ENCODE data around the gene THAP3. TPM values are rescaled to one million over a fixed set of nuclear protein-coding genes. Genes with fewer than 3 reads are reported as not detected.

The THAP3 gene
- total and polyA plus RNA-seq, 2 of the 8 experiments (the other 6 are each of a cell fraction or from before 2014, with no cell fraction given): 8.2 to 15.3 TPM

GRCh38 chr1:6627031-6627430 is 2.4 kb downstream of the THAP3 start (continued):
- TF ChIP-seq POU5F1 (IDR thresholded peaks at IDR 0.05; ENCODE audit: low read depth, low read length) (no peak), FOSL1 (IDR thresholded peaks at IDR 0.05; ENCODE audit: insufficient read depth, low read depth, low read length) (no peak), TAF7 (optimal IDR thresholded peaks at IDR 0.05; ENCODE audit: borderline replicate concordance, low read depth, low read length) (no peak), SRF (IDR thresholded peaks at IDR 0.05; ENCODE audit: low read depth, low read length) (no peak)

All from H1 (cell line).